Activated naive CD4-positive, alpha-beta T cell treated with anti-CD3 and anti-CD28 coated beads, Interleukin-2, amount 50 U/mL, for 16 hours (primary cell): ENCODE data around the gene MYO6.
"Not testable (repeated sequence)": the region's sequence is repeated elsewhere in the genome, so short reads cannot be mapped to it uniquely, and the experiment has no call there.

ENCODE experiments used
- DNase-seq: peaks from one replicate; pipeline ENCODE4 v3.0.0-alpha.2; 2020

The MYO6 gene

DNA sequence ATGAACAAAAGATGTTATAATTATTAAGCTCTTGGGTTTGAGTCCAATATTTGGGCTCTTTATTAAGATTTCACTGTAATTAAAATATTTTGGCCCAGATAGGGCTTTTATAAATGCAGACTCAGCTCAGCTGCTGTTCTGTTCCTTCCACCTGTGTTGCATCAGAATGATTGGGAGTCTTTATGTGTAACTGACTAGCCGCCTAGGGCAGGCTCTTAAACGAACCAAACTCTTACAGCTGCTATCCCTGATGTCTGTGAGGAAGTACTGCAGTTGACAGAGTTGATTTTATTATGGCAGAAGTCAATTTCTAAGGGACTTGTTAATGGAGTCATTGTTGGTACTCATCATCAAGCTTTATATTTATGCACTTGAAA, 144.7 kb downstream of the MYO6 start:
- no peak for DNase-seq

DNA sequence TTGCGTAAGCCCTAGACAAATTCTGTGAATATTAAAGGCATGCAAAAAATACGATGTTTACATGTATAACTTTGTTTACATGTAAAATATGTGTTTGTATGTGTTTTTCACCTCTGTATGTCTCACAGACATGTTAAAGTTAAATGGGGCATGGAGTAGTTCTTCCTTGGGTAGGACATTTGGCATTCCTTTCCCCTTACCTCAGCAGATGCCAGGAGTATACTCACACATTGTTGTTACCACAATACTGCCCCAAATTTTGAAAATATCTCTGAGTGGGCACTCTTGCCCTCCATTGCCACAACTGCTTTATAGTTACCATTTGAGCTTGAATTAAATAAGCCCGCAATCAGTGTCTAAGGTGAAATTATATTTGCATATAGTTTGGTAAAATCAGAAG, 147.5 kb downstream of the MYO6 start:
- no peak for DNase-seq

DNA sequence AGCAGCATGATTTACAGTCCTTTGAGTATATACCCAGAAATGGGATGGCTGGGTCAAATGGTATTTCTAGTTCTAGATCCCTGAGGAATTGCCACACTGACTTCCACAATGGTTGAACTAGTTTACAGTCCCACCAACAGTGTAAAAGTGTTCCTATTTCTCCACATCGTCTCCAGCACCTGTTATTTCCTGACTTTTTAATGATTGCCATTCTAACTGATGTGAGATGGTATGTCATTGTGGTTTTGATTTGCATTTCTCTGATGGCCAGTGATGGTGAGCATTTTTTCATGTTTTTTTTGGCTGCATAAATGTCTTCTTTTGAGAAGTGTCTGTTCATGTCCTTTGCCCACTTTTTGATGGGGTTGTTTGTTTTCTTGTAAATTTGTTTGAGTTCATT, 151.2 kb downstream of the MYO6 start:
- DNase-seq = not testable (repeated sequence)

DNA sequence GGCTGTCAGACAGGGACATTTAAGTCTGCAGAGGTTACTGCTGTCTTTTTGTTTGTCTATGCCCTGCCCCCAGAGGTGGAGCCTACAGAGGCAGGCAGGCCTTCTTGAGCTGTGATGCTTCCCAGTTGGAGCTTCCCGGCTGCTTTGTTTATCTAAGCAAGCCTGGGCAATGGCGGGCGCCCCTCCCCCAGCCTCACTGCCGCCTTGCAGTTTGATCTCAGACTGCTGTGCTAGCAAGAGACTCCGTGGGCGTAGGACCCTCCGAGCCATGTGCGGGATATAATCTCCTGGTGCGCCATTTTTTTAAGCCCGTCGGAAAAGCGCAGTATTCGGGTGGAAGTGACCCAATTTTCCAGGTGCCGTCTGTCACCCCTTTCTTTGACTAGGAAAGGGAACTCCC, 156.1 kb downstream of the MYO6 start:
- DNase-seq = not testable (repeated sequence)

DNA sequence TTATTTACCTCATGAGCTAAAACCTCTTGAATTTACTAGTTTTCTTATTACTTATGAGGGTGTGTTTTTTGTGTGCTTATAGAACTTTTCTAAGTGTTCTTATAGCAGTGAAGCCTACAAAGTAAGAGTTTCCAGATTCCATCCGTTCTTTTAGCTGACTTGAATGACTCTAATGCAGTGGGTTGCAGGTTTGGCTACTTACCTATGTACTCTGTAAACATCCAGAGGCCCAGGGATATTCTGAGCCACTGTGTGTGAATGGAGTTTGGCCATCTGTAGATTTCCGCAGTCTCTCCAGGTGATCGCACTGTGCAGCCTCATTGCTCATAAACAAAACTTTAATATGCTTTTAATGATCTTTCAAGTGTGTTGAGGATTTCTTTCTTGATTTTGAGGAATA, 157.8 kb downstream of the MYO6 start:
- DNase-seq = no peak

DNA sequence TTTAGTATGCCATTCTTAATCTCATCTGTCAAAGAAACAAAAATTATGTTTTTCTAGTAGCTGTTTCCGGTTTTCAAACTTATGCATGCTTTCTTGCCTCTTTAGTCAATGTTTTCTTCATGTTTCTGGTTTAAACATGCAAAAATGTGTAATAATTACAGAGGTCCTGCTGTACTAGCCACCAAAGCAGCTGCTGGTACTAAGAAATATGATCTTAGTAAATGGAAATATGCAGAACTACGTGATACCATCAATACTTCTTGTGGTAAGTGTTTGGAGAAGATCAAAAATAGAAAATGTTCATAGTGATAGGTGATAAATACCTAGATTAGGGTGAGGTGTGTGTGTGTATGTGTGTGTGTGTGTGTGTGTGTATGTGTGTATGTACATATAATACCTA, 158.4 kb downstream of the MYO6 start:
- no peak for DNase-seq

DNA sequence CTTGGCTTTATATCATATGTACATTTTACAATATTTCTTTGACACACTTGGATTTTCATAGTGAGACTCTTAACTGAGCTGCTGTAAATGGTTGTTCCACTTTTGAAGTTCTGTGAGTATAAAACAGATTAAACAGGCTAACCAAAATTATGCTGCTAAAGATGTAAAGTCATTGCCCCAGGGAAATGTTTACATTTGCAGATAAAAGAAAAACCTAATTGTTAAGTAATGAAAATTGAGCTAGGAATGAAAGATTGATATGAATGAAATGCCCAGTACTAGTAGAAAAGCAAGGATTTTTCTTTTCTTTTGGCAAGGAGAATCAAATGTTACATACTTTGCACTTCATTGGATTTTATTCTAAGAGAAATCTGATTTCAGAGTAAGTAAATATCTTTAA, 164.0 kb downstream of the MYO6 start:
- DNase-seq = no peak

DNA sequence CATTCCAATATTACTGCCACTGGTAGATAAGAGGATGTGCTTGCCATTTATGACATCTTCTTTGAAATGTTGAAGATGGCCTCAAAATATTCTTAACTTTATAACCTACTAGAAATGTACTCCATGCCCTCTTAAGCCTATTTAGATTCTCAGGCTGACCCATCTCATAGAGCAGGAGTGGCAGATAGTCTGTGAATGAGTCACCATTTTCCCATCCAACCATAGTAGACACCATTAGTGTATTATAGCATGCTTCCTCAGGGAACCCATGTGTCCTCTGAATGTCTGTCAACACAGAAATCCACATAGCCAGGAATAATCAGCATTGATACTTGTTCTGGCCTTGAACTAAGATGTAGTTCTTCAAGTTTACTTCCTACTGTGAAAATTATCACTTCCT, 173.2 kb downstream of the MYO6 start:
- DNase-seq = no peak

DNA sequence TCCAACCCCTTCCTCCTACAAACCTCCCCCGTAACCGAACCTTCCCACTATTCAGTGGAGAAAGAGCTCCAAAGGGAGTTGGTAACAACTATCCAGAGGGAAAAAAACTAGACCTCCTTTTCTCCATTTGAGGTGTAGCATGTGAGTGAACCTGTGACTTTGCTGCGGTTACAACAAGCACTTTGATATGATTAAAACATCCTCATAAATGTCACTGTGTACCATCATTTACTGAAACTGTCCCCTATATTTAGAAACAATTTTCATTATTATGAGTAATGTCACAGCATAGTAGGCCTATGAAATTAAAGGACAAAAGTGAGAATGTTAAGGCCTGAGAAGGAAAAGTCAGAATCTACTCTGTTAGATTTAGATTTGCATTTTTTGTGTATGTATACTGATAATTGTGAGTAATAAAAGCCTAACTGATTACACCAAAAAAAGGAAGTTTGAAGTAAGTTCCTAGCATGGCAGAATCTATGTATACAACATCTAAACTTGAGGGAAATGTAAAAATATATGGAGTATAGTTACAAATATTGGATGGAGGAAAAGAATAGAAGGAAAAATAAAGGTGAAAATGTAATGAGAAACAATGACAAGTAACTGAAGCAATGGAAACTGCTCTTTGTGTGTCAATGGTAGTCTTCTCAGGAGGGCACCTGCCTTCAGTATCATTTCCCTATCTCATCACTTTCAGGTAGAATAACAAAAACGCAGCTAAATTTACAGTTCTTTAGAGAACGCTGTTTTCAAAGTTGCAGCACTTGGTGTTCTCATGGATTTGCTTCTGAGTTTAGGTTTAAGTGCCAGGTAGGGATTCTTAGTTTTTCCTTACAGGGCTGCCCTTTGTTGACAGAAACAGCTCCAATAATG, 177.5 kb downstream of the MYO6 start:
- no peak for DNase-seq

DNA sequence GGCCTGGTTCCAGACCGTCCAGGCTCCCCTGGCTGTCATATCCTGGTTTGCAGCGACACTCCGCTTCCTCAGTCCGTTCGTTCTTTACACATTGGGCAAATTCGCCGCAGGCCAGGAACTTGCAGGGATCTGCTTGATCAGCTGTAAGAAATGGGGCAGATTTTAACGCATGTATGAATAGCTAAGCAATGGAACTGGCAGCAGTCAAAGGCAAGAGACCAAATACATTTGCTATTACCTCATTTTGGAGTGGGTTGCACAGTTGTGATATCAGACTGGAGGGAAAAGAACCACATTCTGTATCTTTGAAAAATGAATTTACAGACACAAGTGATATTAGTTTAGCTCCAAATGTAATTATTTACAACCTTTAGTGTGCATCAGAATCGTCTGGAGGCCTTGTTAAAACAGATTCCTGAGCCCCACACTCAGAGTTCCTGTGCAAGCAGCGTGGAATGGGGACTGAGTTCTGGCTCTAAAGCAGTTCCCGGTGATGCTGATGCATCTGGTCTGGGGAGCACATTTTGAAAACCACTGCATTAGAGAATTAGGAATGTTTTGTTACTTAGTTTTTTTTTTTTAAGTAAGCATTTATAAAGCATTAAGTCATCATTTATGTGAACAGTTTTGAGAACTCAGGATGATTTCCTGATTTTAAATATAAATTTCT, 182.1 kb downstream of the MYO6 start:
- DNase-seq = no peak

DNA sequence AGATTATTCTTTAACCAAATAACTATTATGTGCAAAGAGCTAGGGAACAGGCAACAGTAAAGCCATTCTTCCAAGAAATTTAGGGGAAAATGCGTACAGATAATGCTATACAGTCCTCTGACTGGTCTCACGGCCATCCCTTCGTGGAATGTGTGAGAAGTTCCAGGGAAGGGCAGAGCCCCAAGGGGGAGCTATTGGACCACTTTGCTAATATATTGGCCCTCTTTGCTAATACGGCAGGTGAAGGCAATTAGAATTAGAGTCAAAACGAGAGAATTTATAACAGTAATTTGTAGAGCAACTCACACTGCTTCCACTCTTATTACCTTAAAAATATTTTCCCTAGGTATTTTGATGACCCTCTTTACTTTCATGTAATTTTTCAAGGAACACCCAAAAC, 183.0 kb downstream of the MYO6 start:
- DNase-seq = no peak

DNA sequence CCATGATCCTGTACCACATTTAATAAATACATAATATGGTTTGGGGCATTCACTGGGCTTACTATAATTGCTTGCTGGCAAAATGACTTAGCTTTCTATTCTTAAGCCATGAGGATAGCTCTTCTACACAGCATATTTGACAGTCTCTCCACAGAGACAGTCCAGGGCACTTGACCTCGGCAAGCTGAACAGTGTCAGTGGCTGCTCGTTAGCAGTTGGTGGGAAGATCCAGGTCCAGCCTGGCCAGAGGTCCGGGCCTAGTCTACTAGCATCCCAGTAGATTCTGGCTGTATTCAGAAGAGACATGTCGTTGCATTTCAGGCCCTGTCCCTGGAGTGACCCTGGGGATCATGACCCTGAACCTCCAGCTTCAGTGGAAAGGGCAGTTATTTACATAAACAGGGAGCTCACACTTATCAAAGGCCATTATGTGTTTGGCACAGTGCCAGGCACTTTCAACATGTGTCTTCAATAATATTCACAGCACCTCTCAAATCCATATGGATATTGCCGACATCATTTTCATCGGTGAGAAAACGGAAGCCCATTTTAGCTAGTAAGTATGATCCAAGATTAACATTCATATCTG, 184.4 kb downstream of the MYO6 start:
- DNase-seq = no peak

DNA sequence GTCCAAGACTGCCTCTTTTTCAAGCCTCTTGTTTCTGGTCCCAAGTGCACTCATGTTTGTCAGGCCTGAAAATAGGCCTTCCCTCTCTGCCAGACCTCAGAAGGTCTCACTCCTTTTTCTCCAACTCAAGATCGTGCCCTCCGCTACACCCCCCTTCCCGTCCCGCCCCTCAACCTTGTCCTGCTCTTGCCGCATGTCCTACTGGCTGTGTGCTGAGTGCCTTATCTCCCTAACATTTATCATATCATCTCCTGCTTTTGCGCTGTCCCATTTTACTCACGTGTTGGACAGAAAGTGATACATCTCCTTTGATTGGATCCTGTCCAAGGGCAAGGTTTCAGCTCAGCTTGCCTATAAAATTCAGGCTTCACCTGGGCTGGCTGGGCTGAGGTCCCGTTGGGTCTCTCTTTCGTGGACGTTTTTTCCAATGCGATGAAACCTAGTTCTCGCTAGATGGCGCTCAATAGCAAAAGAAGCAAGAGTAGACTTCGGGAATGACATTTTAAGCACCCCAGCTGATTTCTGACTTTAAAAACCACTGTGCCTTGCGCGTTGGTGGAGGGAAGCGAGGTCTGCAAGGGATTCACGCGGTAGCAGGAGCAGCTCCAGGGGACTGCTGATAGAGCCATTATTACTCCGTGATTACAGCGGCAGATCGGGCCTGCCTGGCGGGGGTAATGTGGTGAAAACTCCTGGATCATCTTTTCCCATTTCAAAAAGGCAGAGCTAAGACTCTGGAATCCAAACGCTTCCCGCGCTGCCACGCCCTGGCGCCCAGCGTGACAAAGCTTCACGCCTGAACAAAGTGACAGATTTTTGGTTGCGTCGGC, 185.8 kb downstream of the MYO6 start:
- DNase-seq = no peak

DNA sequence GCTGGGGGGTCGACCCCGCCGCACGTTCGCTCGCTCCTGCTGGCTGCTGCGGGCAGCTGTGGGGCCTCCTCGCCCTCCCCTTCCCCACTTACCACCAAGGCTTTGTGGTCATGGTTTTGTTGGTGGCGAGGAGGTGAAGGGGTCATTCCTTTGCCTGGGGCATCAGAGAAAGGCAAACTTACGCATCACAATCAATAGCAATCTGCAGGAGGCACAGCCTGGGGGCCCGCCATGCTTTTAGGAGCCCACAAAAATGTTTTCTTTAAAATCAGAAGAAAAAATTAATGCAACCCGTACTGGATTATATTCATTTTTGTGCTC, 186.4 kb downstream of the MYO6 start:
- DNase-seq = no peak

DNA sequence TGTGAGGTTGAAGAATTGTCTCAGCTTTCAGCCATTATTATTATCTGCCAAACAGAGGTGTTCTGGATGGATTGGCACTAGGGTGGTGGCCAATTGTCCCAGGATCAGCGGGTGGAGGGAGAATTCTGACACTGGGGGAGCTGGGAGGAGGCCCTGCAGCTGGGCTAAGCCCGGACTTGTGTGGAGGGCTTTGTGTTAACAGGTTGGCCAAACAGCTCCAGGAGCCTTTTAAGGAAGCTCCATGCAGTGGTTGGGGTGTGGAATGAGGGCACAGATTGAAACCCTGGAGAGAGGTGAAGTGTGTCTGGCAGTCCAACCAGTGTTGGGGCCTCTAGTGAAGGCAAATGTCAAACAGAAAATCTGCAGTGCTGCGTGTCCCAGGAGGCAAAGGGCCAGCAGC, 187.6 kb downstream of the MYO6 start:
- no peak for DNase-seq

DNA sequence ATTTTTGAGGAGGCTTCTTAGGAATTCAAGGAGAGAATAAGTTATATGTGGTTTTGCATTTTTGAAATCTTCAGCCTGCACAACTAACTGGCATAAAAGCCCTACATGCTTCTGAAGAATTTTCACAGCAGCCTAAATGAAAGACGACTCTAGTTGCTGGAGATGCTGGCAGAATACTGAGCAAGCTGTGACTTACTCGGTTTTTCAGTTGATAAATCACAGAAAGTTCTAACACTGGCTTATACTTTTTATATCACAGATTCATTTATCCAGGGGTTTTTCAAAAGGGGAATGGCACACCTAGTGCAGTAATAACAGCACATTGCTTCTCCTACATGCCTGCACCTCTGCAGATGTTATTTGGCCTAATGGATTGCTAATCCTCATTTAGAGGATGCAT, 188.8 kb downstream of the MYO6 start:
- DNase-seq = no peak

DNA sequence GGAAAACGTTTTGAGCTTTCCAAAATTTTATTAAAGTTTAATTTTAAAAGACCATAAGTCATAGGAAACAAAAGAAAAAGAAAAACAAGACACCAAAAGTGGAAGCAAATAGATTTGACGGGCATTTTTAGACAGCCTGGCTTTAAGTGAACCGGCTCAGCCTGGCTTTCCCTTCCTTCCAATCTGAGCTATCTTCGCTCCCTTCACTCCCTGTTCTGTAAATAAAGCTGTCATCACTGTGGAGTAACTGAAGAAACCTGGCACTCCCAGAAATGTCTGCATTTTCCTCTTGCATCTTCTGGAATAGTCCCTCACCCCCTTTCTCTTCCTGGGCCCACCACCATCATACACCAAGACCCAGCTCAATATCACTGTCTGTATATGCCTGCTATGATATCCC, 191.5 kb downstream of the MYO6 start:
- no peak for DNase-seq

DNA sequence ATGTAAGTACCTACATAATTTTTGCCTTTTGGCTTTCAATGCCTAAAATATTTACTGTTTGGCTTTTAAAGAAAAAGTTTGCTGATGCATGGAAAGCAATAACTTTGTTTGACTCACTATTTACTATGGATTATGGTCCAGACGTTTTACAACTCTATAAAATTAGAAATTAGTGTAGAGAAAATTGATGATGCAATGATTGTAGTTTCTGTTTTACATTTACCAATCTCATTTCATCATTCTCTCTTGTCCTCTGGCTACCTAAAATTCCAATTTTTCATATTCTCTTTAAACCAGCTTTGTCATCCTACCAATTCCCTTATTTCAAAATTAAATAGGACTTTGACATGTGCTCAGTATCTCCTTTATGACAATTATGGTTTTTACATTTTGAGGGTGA, 192.5 kb downstream of the MYO6 start:
- DNase-seq = no peak

DNA sequence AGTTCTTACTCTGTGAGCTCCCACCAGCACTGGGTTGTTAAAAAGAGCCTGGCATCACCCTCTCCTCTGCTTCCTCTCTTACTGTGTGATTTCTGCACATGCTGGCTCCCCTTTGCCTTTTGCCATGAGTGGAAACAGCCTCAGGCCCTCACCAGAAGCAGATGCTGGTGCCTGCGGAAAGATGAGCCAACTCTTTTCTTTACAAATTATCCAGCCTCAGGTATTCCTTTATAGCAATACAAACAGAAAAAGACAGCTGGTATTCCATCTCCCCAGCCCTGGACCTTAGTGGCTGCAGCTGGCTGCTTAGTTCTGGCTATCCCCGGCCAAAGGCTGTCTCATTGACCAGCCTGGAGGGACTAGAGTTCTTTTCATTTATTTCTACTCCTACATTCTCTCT, 194.3 kb downstream of the MYO6 start:
- no peak for DNase-seq

DNA sequence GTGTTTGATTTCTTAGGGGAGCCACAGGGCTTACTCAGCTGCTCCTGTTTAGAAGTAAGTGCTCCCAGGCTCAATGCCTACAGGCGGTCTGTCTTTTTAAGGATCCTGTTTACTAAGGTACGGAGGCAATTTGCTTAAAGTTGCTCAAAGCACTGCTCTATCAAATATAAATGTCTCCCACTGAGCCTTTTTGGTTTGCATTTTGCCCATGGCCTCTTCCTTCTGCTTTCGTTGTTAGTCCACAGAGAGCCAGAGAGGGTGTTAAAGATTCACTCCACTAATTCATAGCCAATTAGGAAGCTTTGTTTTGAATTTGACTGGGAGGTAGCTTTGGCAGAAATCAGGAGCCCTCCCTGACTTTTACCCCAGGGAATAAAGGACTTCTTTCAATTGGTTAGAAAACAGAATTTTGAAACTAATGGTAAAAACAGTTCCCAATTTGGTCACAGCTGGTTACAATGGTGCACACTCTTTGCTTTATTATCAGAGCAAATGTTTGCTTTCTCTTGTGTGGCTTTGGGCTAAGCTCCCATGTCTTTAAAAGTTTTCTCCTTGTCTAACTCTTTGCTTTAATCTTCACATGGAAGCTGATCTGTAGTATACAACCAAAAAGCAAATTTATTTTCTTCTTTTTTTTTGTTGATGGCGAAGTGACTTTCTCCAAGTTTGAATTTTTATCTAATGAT, 197.2 kb downstream of the MYO6 start:
- DNase-seq = no peak

DNA sequence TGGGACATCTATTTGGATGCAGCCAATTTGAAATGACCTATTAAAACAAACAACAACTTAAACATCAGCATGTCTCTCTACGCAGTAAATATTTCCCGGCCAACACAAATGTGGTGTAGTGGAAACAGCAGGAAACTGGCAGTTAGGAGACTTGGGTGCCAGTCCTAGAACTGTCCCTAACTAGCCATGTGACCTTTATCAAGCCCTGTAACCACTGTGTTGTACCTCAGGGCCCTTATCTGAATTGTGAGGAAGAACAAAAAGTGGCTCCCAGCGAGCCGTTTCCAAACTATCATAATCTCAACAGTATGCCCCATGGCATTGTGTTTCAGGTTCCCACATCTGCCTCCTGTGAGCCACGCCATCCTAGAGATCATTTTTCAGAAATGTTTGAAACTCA, 198.9 kb downstream of the MYO6 start:
- DNase-seq = no peak

DNA sequence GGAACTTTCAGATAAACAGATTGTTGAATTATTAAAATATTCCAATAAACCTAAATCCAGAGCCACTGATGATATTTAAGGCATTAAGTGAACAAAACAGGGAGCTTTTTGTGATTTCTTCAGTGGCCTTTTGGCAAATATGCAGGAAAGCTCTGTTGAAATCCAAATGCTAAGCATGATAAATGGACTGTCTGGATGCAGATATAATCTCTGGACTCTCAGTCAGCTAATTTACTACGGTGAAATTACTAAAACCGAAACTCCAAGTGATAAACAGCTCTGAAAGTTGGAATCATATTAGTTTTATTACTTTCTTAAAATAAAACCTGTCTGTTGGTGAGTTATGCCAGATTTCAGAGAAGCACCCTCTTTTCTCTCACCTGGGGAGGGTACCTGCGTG, 203.1 kb downstream of the MYO6 start:
- no peak for DNase-seq

DNA sequence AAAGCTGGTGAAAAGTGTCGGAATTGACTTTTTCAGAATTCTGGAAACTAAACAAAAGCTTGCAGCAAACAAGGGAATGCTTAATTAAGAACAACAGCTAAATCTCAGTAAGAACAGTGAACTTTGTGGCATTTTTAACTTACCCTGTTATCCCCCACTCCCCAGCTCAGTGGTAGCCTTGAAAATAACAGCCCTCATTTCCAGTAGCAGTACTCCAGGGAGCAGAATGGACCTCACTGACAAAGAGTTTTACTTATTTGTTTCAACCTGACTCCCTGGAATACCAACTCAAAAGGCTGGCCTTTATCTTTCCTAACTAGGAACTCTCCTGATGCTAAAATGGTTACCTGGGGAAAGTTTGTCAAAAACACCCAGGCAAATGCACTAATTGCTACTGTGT, 214.5 kb downstream of the MYO6 start:
- DNase-seq = no peak
